Globus pallidus (tissue), 1 donor: ENCODE results near the gene PSMA6.
"Not testable (repeated sequence)": the region's sequence is repeated elsewhere in the genome, so short reads cannot be mapped to it uniquely, and the experiment has no call there.

Source experiments
- DNase-seq: peaks from one replicate; pipeline ENCODE4 v3.0.0-alpha.2; 2015; ENCODE audit warnings: low spot score

Gene PSMA6

GRCh38 chr14:35320472-35320871, 28.3 kb downstream of the PSMA6 start:
- DNase-seq: no peak

GRCh38 chr14:35326375-35326774, 34.2 kb downstream of the PSMA6 start:
- no peak for DNase-seq

- DNase-seq: no peak
Measured at GRCh38 chr14:35331605-35332516, 39.7 kb downstream of the PSMA6 start.

- no peak for DNase-seq
Measured at GRCh38 chr14:35332517-35333263, 40.5 kb downstream of the PSMA6 start.

- DNase-seq: no peak
Measured at GRCh38 chr14:35333264-35333730, 41.1 kb downstream of the PSMA6 start.

GRCh38 chr14:35333797-35334743, 41.9 kb downstream of the PSMA6 start:
- DNase-seq: no peak

- no peak for DNase-seq
Measured at GRCh38 chr14:35335388-35336092, 43.4 kb downstream of the PSMA6 start.

- not testable (repeated sequence) for DNase-seq
Measured at GRCh38 chr14:35336171-35336493, 44.0 kb downstream of the PSMA6 start.

- DNase-seq: peak; percentile 46
Measured at GRCh38 chr14:35336494-35337268, 44.5 kb downstream of the PSMA6 start.

- DNase-seq: no peak
Measured at GRCh38 chr14:35337269-35338255, 45.4 kb downstream of the PSMA6 start.

- DNase-seq: no peak
Measured at GRCh38 chr14:35338731-35339405, 46.7 kb downstream of the PSMA6 start.

GRCh38 chr14:35339761-35340406, 47.7 kb downstream of the PSMA6 start:
- DNase-seq: peak; percentile 36

GRCh38 chr14:35340616-35341453, 48.7 kb downstream of the PSMA6 start:
- DNase-seq: no peak

GRCh38 chr14:35341454-35341750, 49.2 kb downstream of the PSMA6 start:
- no peak for DNase-seq

- DNase-seq: peak; percentile 98
Measured at GRCh38 chr14:35341751-35342488, 49.7 kb downstream of the PSMA6 start.

GRCh38 chr14:35342489-35343010, 50.4 kb downstream of the PSMA6 start:
- DNase-seq: no peak
